ENCODE results near the gene SPATA3.
"Not testable (repeated sequence)": the region's sequence is repeated elsewhere in the genome, so short reads cannot be mapped to it uniquely, and the experiment has no call there.

SPATA3 gene

DNA sequence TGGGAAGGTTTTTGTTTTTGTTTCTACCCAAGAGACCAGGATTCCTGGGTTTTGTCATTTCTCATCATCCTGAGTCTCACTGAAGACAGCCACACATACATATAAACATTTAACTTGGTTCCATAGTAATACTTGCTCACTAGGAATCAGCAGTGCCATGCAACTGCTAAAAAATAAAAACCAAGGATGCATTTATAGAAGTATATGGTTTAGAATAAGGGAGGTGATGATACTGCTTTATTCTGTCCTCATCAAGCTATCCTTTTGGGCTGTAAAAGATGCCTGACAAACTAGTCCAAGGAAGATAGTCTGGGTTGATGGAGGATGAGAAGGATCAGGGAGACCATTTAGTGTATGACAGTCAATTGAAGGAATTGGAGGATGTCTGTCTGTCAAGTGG is 740 bp downstream of the SPATA3 start:
- Histone ChIP-seq H3K36me3 (ENCODE audit: control insufficient read depth in 2 of 2, insufficient read depth in 2 of 2, low read length in 2 of 2) (no peaks in the 10 kb centered on the region), H3K27ac (ENCODE audit: low read length) (no peak overlapping the region), H3K4me1 (ENCODE audit: control insufficient read depth, insufficient read depth, low read length) (no peaks in the 10 kb centered on the region), H3K27me3 (ENCODE audit: control insufficient read depth in 1 of 2, insufficient read depth in 2 of 2, low read length in 2 of 2) (peaks cover 8 to 21% of the 10 kb centered on the region in 2 donors), H3K9ac (ENCODE audit: low read length in 2 of 2) (no peak overlapping the region), H3K4me3 (ENCODE audit: low read length in 2 of 2) (no peak overlapping the region), H3K9me3 (ENCODE audit: control insufficient read depth in 2 of 2, low read length in 2 of 2) (no peaks in the 10 kb centered on the region)

GRCh38 chr2:230998882-230999281 is 3.0 kb downstream of the SPATA3 start:
- no peaks in the 10 kb centered on the region for H3K9me3 ChIP-seq (ENCODE audit: control insufficient read depth in 2 of 2, low read length in 2 of 2)
- no peak overlapping the region for H3K4me3 ChIP-seq (ENCODE audit: low read length in 2 of 2)
- no peak overlapping the region for H3K9ac ChIP-seq (ENCODE audit: low read length in 2 of 2)
- no peak overlapping the region for H3K27ac ChIP-seq (ENCODE audit: low read length)
- H3K36me3 ChIP-seq (ENCODE audit: control insufficient read depth in 2 of 2, insufficient read depth in 2 of 2, low read length in 2 of 2) = no peaks in the 10 kb centered on the region
- H3K27me3 ChIP-seq (ENCODE audit: control insufficient read depth in 1 of 2, insufficient read depth in 2 of 2, low read length in 2 of 2) = peaks cover 8 to 22% of the 10 kb centered on the region in 2 donors
- H3K4me1 ChIP-seq (ENCODE audit: control insufficient read depth, insufficient read depth, low read length) = no peaks in the 10 kb centered on the region

GRCh38 chr2:230999477-230999876 is 3.6 kb downstream of the SPATA3 start:
- H3K27ac ChIP-seq (ENCODE audit: low read length) = no peak overlapping the region
- H3K9ac ChIP-seq (ENCODE audit: low read length in 2 of 2) = no peak overlapping the region
- H3K9me3 ChIP-seq (ENCODE audit: control insufficient read depth in 2 of 2, low read length in 2 of 2) = no peaks in the 10 kb centered on the region
- peaks cover 8 to 22% of the 10 kb centered on the region in 2 donors for H3K27me3 ChIP-seq (ENCODE audit: control insufficient read depth in 1 of 2, insufficient read depth in 2 of 2, low read length in 2 of 2)
- no peaks in the 10 kb centered on the region for H3K36me3 ChIP-seq (ENCODE audit: control insufficient read depth in 2 of 2, insufficient read depth in 2 of 2, low read length in 2 of 2)
- no peaks in the 10 kb centered on the region for H3K4me1 ChIP-seq (ENCODE audit: control insufficient read depth, insufficient read depth, low read length)
- no peak overlapping the region for H3K4me3 ChIP-seq (ENCODE audit: low read length in 2 of 2)

DNA sequence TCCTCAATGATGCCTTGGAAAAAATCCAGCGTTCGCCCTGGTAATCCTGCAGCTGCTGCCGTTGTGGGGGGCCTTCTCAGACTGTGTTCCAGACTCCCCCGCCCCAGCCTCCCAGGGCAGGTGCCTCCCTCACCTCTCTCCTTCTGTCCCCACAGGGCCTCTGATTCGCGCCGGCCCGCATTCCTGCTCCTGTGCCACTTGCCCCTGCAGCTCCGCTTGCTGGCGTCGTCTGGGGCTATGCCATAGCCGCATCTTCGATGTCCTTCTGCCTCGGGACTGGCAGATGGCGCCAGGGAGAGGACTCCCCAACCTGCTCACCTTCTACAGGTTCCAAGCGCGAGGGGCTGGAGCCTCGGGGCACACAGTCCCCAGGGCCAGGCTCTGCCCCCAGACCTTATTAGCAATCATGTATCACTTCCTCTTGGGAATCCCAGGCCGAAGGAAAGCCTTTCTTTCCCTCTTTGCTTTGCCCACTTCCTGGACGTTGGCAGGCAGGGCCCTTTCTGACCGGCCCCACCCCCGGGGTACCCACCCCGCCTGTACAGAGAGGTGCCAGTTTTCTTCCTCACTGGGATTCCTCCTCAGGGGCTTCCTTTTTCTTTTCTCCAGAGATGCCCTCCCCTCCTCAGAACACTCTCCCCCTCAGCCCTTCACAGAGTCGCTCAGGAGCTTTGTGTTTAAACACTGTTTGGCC is 4.4 kb downstream of the SPATA3 start:
- no peak overlapping the region for H3K9ac ChIP-seq (ENCODE audit: low read length in 2 of 2)
- H3K4me1 ChIP-seq (ENCODE audit: control insufficient read depth, insufficient read depth, low read length) = no peaks in the 10 kb centered on the region
- H3K27me3 ChIP-seq (ENCODE audit: control insufficient read depth in 1 of 2, insufficient read depth in 2 of 2, low read length in 2 of 2) = peaks cover 8 to 22% of the 10 kb centered on the region in 2 donors
- no peak overlapping the region for H3K27ac ChIP-seq (ENCODE audit: low read length)
- no peaks in the 10 kb centered on the region for H3K9me3 ChIP-seq (ENCODE audit: control insufficient read depth in 2 of 2, low read length in 2 of 2)
- H3K36me3 ChIP-seq (ENCODE audit: control insufficient read depth in 2 of 2, insufficient read depth in 2 of 2, low read length in 2 of 2) = no peaks in the 10 kb centered on the region
- H3K4me3 ChIP-seq (ENCODE audit: low read length in 2 of 2) = no peak overlapping the region

DNA sequence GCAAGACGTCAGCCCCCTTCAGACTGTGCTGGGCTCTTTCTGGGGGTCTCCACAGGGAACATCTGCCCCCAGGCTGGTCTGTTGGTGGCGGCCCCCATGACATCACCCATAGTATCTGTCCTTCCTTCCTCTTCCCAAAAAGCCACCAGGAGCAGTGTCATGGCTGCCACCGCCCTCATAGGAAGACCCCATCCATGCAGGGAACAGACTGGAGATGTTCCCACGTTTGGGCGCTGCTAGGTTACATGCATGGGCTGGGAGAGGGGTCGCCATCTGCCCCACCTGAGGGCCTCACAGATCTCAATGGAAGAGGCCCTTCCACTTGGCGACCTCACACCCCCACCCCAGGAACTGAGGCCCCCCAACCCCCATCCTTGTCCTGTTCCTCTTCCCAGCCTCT is 5.1 kb downstream of the SPATA3 start:
- Histone ChIP-seq H3K27ac (ENCODE audit: low read length) (no peak overlapping the region), H3K9ac (ENCODE audit: low read length in 2 of 2) (no peak overlapping the region), H3K27me3 (ENCODE audit: control insufficient read depth in 1 of 2, insufficient read depth in 2 of 2, low read length in 2 of 2) (peaks cover 5 to 17% of the 10 kb centered on the region in 2 donors), H3K4me3 (ENCODE audit: low read length in 2 of 2) (no peak overlapping the region), H3K9me3 (ENCODE audit: control insufficient read depth in 2 of 2, low read length in 2 of 2) (no peaks in the 10 kb centered on the region), H3K4me1 (ENCODE audit: control insufficient read depth, insufficient read depth, low read length) (no peaks in the 10 kb centered on the region), H3K36me3 (ENCODE audit: control insufficient read depth in 2 of 2, insufficient read depth in 2 of 2, low read length in 2 of 2) (no peaks in the 10 kb centered on the region)

DNA sequence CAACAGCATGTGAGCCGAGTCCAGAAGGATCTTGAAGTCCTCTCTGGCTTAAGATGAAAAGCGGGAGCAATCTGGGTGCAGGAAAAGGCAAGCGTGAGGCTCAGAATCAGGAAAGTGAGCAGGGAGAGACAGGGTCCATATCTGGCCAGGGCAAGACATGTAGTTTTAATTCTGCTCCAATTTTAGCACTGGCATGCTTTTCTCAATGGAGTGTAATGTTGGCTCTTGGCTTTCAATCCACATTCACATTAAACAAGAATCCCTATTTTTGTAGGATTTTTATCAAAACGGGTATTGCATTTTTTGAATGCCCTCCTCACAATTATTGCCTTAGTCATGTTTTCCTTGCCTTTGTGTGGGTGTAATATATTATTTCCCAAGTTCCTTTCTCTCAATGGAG is 6.0 kb downstream of the SPATA3 start:
- Histone ChIP-seq H3K9ac (ENCODE audit: low read length in 2 of 2) (no peak overlapping the region), H3K27ac (ENCODE audit: low read length) (no peak overlapping the region), H3K27me3 (ENCODE audit: control insufficient read depth in 1 of 2, insufficient read depth in 2 of 2, low read length in 2 of 2) (peaks cover 4 to 14% of the 10 kb centered on the region in 2 donors), H3K36me3 (ENCODE audit: control insufficient read depth in 2 of 2, insufficient read depth in 2 of 2, low read length in 2 of 2) (no peaks in the 10 kb centered on the region), H3K4me3 (ENCODE audit: low read length in 2 of 2) (no peak overlapping the region), H3K4me1 (ENCODE audit: control insufficient read depth, insufficient read depth, low read length) (no peaks in the 10 kb centered on the region), H3K9me3 (ENCODE audit: control insufficient read depth in 2 of 2, low read length in 2 of 2) (no peaks in the 10 kb centered on the region)

- no peaks in the 10 kb centered on the region for H3K36me3 ChIP-seq (ENCODE audit: control insufficient read depth in 2 of 2, insufficient read depth in 2 of 2, low read length in 2 of 2)
These were observed 6.7 kb downstream of the SPATA3 start for GRCh38 chr2:231002641-231003040.

DNA sequence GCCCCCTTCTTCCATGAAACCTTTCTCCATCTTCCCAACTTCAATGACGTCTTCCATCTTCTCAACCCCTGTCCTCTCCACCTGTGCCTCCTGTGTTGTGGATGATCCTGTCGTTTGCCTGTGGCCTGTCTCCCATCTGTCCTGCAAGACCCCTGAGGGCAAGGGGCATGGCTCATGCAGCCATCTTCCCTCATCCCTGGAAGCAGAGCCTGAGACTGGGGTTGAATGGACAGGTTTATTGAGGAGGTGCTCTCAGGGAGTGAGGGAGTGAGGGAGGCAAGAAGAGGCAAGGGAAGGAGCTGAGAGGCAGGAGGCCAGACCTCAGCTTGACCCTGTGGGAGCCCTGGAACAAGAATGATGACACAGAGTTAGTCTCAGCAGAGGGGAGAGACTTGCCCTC is 7.3 kb downstream of the SPATA3 start:
- H3K4me1 ChIP-seq (ENCODE audit: control insufficient read depth, insufficient read depth, low read length) = no peaks in the 10 kb centered on the region
- H3K27ac ChIP-seq (ENCODE audit: low read length) = no peak overlapping the region
- no peak overlapping the region for H3K4me3 ChIP-seq (ENCODE audit: low read length in 2 of 2)
- no peak overlapping the region for H3K9ac ChIP-seq (ENCODE audit: low read length in 2 of 2)
- peaks cover 4 to 11% of the 10 kb centered on the region in 2 donors for H3K27me3 ChIP-seq (ENCODE audit: control insufficient read depth in 1 of 2, insufficient read depth in 2 of 2, low read length in 2 of 2)
- no peaks in the 10 kb centered on the region for H3K36me3 ChIP-seq (ENCODE audit: control insufficient read depth in 2 of 2, insufficient read depth in 2 of 2, low read length in 2 of 2)
- no peaks in the 10 kb centered on the region for H3K9me3 ChIP-seq (ENCODE audit: control insufficient read depth in 2 of 2, low read length in 2 of 2)

More at GRCh38 chr2:231002641-231003040, 6.7 kb downstream of the SPATA3 start:
- H3K9ac ChIP-seq (ENCODE audit: low read length in 2 of 2) = no peak overlapping the region
- no peaks in the 10 kb centered on the region for H3K9me3 ChIP-seq (ENCODE audit: control insufficient read depth in 2 of 2, low read length in 2 of 2)
- no peaks in the 10 kb centered on the region for H3K4me1 ChIP-seq (ENCODE audit: control insufficient read depth, insufficient read depth, low read length)
- H3K27ac ChIP-seq (ENCODE audit: low read length) = no peak overlapping the region
- peaks cover 4 to 14% of the 10 kb centered on the region in 2 donors for H3K27me3 ChIP-seq (ENCODE audit: control insufficient read depth in 1 of 2, insufficient read depth in 2 of 2, low read length in 2 of 2)
- H3K4me3 ChIP-seq (ENCODE audit: low read length in 2 of 2) = no peak overlapping the region

- H3K9ac ChIP-seq (ENCODE audit: low read length in 2 of 2); H3K27ac ChIP-seq (ENCODE audit: low read length); H3K9me3 ChIP-seq (ENCODE audit: control insufficient read depth in 2 of 2, low read length in 2 of 2); H3K4me1 ChIP-seq (ENCODE audit: control insufficient read depth, insufficient read depth, low read length); H3K36me3 ChIP-seq (ENCODE audit: control insufficient read depth in 2 of 2, insufficient read depth in 2 of 2, low read length in 2 of 2); H3K4me3 ChIP-seq (ENCODE audit: low read length in 2 of 2): not testable (repeated sequence)
- peaks cover 4 to 11% of the 10 kb centered on the region in 2 donors for H3K27me3 ChIP-seq (ENCODE audit: control insufficient read depth in 1 of 2, insufficient read depth in 2 of 2, low read length in 2 of 2)
These were observed 9.0 kb downstream of the SPATA3 start for GRCh38 chr2:231004930-231005329.

DNA sequence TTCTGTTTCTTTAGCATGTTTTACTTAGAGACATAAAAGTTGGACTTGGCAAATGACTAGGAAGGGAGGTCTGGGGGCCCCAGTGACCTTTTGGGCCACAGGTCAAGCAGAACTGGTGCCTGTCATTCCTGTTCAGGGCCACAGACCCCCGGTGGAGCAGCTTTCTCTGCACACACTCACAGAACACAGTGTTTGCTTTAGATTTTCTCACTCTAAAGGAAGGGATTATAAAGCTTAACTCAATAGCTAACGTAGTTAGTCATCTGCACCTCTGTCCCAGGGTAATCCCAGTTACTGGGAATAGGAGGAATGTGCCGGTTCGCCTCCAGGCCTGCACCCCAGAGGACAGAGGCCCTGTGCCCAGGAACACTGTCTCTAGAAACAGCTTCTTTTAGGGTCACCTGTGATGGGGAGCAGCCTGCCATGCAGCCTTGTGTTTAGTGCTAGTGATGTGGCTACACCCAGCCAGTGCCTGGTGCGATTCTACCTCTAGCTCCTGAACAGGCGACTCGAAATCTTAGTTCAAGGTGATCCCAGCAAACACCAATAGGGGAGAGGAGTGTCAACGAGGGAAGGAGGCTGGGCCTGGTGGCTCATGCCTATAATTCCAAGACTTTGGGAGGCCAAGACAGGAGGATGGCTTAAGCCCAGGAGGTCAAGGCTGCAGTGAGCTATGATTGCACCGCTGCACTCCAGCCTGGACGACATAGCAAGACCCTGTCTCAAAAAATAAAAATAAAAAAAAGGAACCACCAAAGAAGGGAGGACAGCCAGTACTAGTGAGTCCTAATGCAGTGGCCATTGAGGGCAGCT is 11.6 kb downstream of the SPATA3 start:
- H3K9ac ChIP-seq (ENCODE audit: low read length in 2 of 2) = no peak overlapping the region
- H3K27me3 ChIP-seq (ENCODE audit: control insufficient read depth in 1 of 2, insufficient read depth in 2 of 2, low read length in 2 of 2) = peaks cover 0 to 13% of the 10 kb centered on the region in 2 donors
- no peaks in the 10 kb centered on the region for H3K36me3 ChIP-seq (ENCODE audit: control insufficient read depth in 2 of 2, insufficient read depth in 2 of 2, low read length in 2 of 2)
- no peaks in the 10 kb centered on the region for H3K9me3 ChIP-seq (ENCODE audit: control insufficient read depth in 2 of 2, low read length in 2 of 2)
- H3K4me3 ChIP-seq (ENCODE audit: low read length in 2 of 2) = no peak overlapping the region
- H3K27ac ChIP-seq (ENCODE audit: low read length) = no peak overlapping the region
- no peaks in the 10 kb centered on the region for H3K4me1 ChIP-seq (ENCODE audit: control insufficient read depth, insufficient read depth, low read length)

DNA sequence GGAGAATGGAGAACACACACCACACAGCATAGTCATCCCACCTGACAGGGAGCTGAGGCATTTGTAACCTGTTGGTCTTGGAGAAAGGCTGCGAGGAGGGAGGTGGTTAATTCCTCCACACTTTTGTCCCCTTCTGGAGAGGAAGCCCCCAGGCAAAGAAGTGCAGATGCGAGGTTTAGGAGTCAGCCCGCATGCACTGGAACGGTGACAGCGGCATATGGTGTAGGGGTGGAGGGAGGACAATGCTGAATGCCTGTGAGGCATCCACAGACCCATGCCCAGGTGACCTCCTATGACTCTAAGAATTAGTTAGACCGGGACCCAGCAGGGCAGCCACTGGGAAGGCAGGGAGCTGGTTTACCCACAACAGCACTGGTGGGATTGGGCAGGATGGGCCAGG is 12.2 kb downstream of the SPATA3 start:
- H3K9ac ChIP-seq (ENCODE audit: low read length in 2 of 2) = no peak overlapping the region
- no peaks in the 10 kb centered on the region for H3K4me1 ChIP-seq (ENCODE audit: control insufficient read depth, insufficient read depth, low read length)
- no peak overlapping the region for H3K4me3 ChIP-seq (ENCODE audit: low read length in 2 of 2)
- H3K27ac ChIP-seq (ENCODE audit: low read length) = no peak overlapping the region
- H3K9me3 ChIP-seq (ENCODE audit: control insufficient read depth in 2 of 2, low read length in 2 of 2) = no peaks in the 10 kb centered on the region
- H3K27me3 ChIP-seq (ENCODE audit: control insufficient read depth in 1 of 2, insufficient read depth in 2 of 2, low read length in 2 of 2) = peaks cover 0 to 11% of the 10 kb centered on the region in 2 donors
- H3K36me3 ChIP-seq (ENCODE audit: control insufficient read depth in 2 of 2, insufficient read depth in 2 of 2, low read length in 2 of 2) = no peaks in the 10 kb centered on the region
